Stimulated activated CD8-positive, alpha-beta memory T cell treated with anti-CD3 and anti-CD28 coated beads, Interleukin-7, amount 100 ng/mL, for 4 hours (primary cell): ENCODE data around the gene GAB2.

ENCODE experiments used
- DNase-seq, 2 donors: peaks; one replicate each; pipeline ENCODE4 v3.0.0-alpha.2; 2020; ENCODE audit warnings: low read depth in 2 of 2

The GAB2 gene

DNA sequence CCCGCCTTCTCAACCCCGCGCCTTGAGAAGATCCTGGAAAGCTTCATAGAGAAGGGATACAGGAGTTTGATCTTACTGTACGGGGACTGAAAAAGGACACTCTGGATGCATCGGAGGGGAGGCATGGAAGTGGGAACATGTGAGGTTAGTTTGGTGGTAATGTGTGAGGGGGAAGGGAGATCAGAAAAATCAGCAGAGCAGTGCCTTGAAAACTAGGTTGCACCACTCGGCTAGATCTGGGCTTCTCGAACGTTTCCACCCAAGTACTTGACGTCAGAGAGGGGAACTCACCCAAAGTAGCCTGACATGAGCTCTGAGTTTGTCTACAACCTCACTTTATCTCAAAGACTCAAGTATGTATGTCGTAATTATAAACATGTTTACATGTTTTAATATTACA, 214.4 kb downstream of the GAB2 start:
- peak in 1 of 2 donors; percentile 5 for DNase-seq

- DNase-seq: peak; percentile 17 to 37
Measured at GRCh38 chr11:78202733-78203167, 214.9 kb downstream of the GAB2 start.

DNA sequence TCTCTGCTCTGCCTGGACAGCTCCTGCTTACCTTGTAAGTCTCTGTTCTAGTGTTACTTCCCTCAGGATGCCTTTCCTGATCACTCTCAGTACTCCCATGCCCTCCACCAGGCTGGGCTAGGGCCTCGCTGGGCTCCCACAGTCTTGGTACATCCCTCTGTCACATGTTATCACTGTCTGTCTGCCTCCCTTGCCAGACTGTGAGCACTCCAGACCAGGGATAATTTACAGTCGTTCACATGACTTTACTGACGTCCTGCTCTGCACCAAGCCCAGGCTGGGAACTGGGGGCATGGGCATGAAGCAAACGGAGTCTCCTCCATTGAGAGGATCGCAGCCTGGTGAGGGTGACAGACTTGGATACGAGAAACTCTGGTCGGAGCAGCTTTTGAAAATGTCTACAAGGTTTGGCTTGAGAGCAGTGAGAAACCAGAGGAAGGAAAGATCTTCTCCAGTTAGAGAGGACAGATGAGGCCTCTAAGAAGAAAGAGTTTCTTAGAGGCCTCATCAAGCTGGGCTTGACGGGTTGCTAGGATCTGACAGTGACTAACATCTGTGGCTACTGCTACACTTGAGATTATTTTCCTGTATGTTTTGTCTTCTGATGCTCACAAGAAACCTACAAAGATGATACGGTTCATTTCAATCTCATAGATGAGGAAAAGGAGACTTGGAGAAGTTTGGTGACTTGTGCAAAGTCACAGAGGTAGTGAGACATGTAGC, 216.4 kb downstream of the GAB2 start:
- no peak for DNase-seq

DNA sequence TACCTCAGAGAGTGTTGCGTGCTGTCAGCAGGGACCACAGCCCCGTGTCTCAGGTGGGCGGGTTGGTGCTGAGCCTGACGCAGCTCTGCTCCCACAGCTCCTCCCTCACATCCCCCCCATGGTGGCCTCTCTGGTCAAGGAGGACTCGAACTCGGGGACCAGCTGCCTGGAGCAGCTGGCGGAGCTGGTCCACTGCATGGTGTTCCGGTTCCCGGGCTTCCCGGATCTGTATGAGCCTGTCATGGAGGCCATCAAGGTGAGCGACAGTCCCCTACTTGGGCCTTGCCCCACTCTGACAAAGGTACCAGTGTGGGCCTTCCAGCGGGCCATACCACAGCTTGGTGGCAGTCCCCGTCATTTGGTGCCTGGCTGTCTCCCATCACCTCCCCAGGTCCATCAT, 217.1 kb downstream of the GAB2 start:
- no peak for DNase-seq

- no peak for DNase-seq
Measured at GRCh38 chr11:78200061-78200460, 217.6 kb downstream of the GAB2 start.

DNA sequence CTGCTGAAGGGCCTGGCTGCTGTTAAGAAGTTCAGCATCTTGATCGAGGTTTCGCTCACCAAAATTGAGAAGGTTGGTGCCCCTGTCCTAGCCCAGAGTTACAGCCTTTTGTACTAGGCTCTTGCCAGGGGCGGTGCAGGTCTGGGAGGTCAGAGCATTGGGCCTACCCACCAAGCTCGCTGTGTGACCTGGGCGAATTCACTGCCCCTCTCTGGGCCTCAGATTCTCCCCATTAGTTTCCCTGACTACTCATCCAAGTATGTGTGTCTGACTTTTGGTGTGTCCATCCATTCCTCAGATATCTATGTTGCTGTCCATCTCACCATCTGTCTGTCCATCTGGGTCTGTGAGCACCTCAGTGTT, 218.0 kb downstream of the GAB2 start:
- no peak for DNase-seq

DNA sequence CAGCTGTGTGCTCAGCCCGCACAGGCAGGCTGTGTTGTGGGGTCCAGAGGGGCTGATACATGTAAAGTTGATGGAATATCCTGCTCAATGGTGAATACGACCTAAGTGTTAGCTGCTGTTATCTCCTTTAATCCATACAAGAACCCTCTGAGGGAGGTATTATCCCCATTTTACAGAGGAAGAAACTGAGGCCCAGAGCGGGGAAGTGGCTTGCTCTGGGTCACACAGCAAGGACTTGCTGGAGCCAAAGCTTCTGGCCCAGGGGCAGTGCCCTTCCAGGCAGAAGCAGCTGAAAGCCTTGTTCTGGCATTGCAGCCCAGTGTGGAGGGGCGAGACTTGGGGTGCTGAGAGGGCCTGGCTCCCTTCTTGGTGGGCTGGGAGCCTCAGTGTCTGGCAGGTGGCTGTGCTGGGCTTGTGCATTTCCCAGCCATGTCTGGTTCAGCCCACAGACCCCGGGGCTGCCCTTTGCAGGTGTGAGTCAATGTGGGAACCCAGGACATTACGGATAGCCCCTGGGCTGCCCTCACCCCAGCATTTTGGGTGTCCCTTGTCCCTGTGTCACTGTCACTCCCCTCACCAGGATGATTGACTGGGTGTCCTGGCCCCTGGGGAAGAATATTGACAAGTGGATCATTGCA, 218.5 kb downstream of the GAB2 start:
- no peak for DNase-seq

DNA sequence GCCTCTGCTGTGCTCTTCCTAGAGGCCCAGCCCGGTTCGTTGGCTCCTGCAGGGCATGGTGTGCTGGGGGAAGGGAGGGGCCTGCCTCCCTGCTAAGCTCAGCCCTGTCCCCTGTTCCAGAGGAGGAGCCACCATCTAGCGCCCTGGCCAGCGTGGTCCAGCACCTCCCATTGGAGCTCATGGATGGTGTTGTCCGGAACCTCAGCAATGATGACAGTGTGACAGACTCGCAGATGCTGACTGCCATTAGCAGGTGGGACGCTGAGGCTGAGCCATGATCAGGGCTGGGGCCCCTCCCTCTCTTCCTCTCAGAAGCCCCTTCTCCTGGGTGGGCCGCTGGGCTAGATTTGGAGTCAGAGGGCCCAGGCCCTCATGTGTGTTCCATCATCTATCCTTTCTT, 219.8 kb downstream of the GAB2 start:
- DNase-seq: no peak

- no peak for DNase-seq
Measured at GRCh38 chr11:78196661-78197091, 220.9 kb downstream of the GAB2 start.

GRCh38 chr11:78195917-78196560, 221.6 kb downstream of the GAB2 start:
- no peak for DNase-seq

DNA sequence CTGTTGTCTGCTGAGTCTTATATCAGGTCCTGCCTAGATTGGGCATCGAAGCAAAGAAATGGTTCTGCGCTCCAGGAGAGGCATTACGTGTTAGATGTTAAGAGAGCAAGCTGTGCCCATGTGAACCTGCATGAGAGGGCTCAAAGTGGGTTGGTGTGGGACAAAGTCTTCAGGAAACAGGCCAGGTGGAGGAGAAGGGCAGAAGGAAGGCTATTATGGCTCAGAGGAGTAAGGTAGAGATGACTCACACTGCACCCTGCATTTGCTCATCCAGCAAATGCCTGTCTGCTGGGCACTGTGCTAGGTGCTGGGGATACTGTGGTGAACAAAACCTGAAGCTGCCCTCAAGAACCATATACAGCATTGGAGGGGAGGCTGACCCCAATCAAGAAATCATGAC, 223.1 kb downstream of the GAB2 start:
- DNase-seq: no peak

DNA sequence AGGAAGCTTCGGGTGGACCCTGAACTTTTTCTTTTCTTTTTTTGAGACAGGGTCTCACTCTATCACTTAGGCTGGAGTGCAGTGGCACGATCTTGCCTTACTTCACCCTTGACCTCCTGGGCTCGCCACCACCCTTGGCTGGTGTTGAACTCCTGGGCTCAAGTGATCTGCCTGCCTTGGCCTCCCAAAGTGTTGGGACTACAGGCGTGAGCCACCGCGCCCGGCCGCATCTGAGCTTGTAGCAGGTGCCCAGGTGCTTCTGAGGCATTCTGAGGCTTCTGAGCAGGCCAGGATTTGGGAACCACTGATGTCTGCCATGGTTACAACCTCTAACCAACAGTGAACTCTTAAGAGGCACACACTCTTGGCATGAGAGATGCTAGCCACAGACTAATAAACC, 223.8 kb downstream of the GAB2 start:
- no peak for DNase-seq

GRCh38 chr11:78192911-78193351, 224.7 kb downstream of the GAB2 start:
- DNase-seq: no peak

- no peak for DNase-seq
Measured at GRCh38 chr11:78192223-78192719, 225.3 kb downstream of the GAB2 start.

GRCh38 chr11:78190871-78191538, 226.6 kb downstream of the GAB2 start:
- no peak for DNase-seq

- DNase-seq: no peak
Measured at GRCh38 chr11:78190374-78190773, 227.2 kb downstream of the GAB2 start.

DNA sequence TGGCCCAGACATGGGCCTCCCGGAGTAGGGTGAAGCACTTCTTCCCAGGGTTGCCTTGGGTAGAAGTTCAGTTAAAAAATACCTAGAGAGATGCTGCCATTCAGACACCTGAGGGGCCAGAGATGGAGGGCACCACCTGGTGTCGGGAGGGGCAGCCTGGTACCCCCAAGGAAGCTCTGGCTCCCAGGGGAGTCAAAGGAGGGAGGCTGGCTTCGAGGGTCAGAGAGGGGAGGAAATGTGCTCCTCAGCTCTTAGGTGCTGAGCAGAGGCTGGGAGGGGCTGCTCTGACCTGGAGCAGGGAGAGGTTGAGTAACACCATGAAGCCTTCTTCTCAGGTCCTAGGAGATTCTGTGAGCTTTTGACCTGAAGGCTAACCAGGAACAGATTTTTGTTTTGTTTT, 227.8 kb downstream of the GAB2 start:
- DNase-seq: no peak

- no peak for DNase-seq
Measured at GRCh38 chr11:78189174-78189724, 228.4 kb downstream of the GAB2 start.

- peak; percentile 81 to 91 for DNase-seq
Measured at GRCh38 chr11:78188286-78189173, 229.1 kb downstream of the GAB2 start, which contains the start of the genes KCTD21 and USP35. Gene KCTD21, minus strand, starts transcription at chr11:78188626. Its CDS starts 14,072 bp downstream, at chr11:78174554. Gene USP35, plus strand, starts transcription at chr11:78188919. Its CDS starts 7,327 bp downstream, at chr11:78196246.
